GM10266 (cell line): Measurements from ENCODE around the gene NARS2.
"Not testable (repeated sequence)": the region's sequence is repeated elsewhere in the genome, so short reads cannot be mapped to it uniquely, and the experiment has no call there.

ENCODE experiments used
- DNase-seq: peaks from one replicate; pipeline ENCODE4 v3.0.0; 2012; ENCODE audit errors: extremely low spot score
- TF ChIP-seq, protein P1 (sequence below): IDR thresholded peaks from 2 replicates; pipeline ENCODE4 v1.5.1; 2012; ENCODE audit warnings: mild to moderate bottlenecking, low read depth; ENCODE audit not compliant: control insufficient read depth, insufficient read depth; ENCODE audit errors: missing control alignments

The NARS2 gene

DNA sequence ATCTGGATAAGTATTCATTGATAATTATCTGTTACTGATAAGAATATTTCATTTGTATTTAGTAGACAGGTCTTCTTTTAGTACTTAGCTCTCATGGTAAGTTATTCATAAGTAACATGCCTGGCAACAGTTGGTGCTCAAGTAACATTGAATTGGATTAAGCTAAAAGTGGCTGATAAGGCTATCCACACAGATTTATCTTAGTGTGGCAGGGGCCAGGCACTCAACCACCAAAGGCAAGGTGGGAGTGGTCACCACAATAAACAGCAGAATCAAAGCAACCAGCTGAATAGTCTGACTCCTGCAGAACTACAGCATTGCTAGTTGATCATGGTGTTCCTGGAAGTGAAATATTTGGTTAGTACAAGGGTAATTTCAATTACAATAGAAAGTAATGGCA lies 33.0 kb upstream of the NARS2 start:
- no peak for DNase-seq
- TF ChIP-seq, protein P1, sequence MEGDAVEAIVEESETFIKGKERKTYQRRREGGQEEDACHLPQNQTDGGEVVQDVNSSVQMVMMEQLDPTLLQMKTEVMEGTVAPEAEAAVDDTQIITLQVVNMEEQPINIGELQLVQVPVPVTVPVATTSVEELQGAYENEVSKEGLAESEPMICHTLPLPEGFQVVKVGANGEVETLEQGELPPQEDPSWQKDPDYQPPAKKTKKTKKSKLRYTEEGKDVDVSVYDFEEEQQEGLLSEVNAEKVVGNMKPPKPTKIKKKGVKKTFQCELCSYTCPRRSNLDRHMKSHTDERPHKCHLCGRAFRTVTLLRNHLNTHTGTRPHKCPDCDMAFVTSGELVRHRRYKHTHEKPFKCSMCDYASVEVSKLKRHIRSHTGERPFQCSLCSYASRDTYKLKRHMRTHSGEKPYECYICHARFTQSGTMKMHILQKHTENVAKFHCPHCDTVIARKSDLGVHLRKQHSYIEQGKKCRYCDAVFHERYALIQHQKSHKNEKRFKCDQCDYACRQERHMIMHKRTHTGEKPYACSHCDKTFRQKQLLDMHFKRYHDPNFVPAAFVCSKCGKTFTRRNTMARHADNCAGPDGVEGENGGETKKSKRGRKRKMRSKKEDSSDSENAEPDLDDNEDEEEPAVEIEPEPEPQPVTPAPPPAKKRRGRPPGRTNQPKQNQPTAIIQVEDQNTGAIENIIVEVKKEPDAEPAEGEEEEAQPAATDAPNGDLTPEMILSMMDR, result no peak

DNA sequence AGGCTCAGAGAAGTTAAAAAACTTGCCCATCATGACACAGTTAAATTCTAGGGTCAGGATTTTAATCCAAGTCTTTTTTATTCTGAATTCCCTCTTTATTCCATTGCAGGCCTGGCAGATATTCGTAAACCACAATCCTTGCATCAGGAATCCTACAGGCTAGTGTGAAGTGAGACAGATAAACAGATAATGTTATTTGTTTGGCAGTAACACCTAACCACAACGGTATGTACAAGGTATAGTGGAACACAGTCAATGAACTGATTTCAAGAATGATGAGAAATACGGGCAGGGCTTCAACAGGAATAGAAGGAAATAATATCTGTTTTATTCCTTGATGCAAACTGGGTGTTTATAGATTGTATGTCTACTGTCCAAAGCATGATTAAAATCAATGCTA lies 32.0 kb upstream of the NARS2 start:
- TF ChIP-seq, protein P1, result no peak
- no peak for DNase-seq

DNA sequence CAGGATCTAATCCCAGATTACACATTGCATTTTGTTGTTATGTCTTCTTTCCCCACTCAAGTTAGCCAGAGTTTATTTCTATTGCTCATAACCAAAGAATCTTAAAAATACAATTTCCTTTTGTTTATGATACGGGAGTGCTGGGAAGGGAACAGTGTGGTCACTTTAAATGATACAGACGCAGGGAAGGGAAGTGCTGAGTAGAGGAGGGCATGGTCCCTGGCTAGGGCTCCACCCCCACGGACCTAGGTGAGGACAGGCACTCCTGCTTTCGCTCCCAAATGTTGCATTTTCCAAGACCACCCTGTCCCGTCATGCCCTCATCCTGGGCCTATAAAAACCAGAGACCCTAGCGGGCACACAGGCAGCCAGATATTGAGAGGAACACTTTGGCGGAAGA lies 30.6 kb upstream of the NARS2 start:
- DNase-seq, result no peak
- TF ChIP-seq, protein P1, result no peak

DNA sequence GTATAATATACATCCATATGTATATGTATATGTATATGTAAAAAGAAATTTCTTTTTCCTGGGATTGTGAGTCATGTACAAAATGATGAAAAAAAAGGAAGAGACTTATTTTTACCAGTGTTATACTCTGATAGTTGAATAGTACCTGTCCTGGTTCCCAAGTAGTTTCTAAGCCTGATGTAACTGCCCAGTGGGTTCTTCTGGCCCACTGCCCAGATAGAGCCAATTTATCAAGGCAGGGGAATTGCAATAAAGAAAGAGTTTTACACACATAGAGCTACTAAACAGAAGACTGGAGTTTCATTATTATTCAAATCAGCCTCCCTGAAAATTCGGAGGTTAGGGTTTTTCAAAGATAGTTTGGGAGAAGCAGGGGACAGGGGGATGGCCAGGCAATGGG lies 29.1 kb upstream of the NARS2 start:
- TF ChIP-seq, protein P1, result no peak
- DNase-seq, result no peak

DNA sequence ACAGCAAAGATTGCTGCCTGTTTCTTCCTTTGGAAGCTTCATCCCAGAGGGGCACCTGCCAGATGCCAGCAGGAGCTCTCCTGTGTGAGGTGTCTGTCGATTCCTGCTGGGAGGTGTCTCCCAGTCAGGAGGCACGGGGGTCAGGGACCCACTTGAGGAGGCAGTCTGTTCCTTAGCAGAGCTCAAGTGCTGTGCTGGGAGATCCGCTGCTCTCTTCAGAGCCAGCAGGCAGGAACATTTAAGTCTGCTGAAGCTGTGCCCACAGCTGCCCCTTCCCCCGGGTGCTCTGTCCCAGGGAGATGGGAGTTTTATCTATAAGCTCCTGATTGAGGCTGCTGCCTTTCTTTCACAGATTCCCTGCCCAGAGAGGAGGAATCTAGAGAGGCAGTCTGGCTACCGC lies 28.1 kb upstream of the NARS2 start:
- DNase-seq, result not testable (repeated sequence)

DNA sequence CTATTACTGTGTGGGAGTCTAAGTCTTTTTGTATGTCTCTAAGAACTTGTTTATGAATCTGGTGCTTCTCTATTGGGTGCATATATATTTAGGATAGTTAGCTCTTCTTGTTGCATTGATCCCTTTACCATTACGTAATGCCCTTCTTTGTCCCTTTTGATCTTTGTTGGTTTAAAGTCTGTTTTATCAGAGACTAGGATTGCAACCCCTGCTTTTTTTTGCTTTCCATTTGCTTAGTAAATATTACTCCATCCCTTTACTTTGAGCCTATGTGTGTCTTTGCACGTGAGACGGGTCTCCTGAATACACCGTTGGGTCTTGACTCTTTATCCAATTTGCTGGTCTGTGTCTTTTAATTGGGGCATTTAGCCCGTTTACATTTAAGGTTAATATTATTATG lies 26.4 kb upstream of the NARS2 start:
- not testable (repeated sequence) for DNase-seq

DNA sequence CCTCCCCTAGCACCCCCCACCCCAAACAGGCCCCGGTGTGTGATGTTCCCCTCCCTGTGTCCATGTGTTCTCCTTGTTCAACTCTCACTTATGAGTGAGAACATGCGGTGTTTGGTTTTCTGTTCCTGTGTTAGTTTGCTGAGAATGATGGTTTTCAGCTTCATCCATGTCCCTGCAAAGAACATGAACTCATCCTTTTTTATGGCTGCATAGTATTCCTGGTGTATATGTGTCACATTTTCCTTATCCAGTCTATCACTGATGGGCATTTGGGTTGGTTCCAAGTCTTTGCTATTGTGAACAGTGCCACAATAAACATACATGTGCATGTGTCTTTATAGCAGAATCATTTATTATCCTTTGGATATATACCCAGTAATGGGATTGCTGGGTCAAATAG lies 22.9 kb upstream of the NARS2 start:
- DNase-seq, result not testable (repeated sequence)

DNA sequence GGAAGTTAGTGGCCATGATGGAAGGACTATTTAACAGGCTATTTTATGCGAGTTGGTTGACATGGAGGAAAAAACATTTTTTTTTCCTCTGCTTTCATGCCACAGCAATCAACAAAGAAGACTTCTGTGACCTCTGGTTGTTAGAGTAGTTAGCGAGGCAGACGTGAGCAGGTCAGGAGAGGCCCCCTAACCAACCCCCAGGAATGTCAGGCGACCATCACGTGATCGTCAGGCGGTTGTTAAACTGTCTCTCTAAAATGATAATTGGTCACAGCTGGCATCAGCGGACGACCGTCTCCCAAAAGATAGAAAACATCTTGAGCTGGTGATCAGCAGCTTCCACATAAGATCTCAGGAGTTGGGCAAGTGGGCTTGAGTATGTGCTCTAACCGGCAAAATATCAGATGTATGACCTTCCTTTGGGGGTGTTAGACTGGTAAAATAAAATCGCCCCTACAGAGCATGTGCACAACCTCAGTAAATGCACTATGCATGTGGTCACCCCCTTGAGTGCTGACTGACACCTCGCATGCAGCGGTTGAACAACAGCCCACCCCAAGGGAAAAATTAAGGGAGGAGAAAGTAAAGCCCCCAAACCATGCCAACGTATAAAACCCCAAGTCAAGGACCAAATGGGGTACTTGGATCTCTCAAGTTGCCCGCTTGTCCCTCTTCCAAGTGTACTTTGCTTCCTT lies 20.9 kb upstream of the NARS2 start:
- no peak for DNase-seq
- TF ChIP-seq, protein P1, result no peak

DNA sequence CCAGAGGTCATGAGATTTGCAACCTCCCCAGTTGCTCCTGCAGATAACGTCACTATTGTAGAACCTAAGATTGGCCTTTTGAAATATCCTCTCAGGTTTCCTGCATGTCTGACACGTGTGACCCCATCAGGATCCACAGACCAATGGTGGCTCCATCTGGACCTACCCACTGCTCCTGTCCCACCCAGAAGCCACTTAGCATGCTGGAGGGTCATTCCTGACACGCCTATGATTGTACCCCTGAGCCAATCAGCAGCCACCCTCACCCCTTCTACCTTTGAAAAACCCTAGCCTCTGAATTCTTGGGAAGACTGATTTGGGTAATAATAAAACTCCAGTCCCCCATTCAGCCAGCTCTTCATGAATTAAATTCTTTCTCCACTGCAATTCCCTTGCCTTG lies 20.1 kb upstream of the NARS2 start:
- TF ChIP-seq, protein P1, result no peak
- DNase-seq, result no peak
